ENCODE data around the gene EGFR. TPM values are rescaled to one million over a fixed set of nuclear protein-coding genes. Genes with fewer than 3 reads are reported as not detected.

The EGFR gene
- total and polyA plus RNA-seq, 9 donors = 13.0 to 54.6 (median 41.7) TPM

GRCh38 chr7:55063061-55063460 is 44.2 kb downstream of the EGFR start:
- intact Hi-C loops (cut with DNase I) = no loop called here
- Histone ChIP-seq H3K36me3 (no peaks in the 10 kb centered on the region), H3K27me3 (no peaks in the 10 kb centered on the region), H3K4me1 (ENCODE audit: insufficient read depth) (peaks cover 25% of the 10 kb centered on the region), H3K4me3 (no peak overlapping the region), H3K27ac (no peak overlapping the region), H3K9me3 (no peaks in the 10 kb centered on the region)
- DNase-seq = no peak
- no peak for TF ChIP-seq CTCF (IDR thresholded peaks at IDR 0.05)
- TF ChIP-seq POLR2A (IDR thresholded peaks at IDR 0.05) = no peak
- TF ChIP-seq EP300 (IDR thresholded peaks at IDR 0.05) = no peak
- 47 to 63% (median 55%) methylated on average over 7 of the region's 7 CpGs for WGBS, 3 donors

- H3K9me3 ChIP-seq = no peaks in the 10 kb centered on the region
- no peak for DNase-seq
- H3K27me3 ChIP-seq = no peaks in the 10 kb centered on the region
- TF ChIP-seq CTCF (IDR thresholded peaks at IDR 0.05) (no peak), EP300 (IDR thresholded peaks at IDR 0.05) (no peak), POLR2A (IDR thresholded peaks at IDR 0.05) (no peak)
- no peak overlapping the region for H3K4me3 ChIP-seq
- WGBS, 3 donors = 92 to 93% (median 92%) methylated on average over 5 of the region's 5 CpGs
- H3K4me1 ChIP-seq (ENCODE audit: insufficient read depth) = peaks cover 25% of the 10 kb centered on the region
- H3K27ac ChIP-seq = no peak overlapping the region
- intact Hi-C loops (cut with DNase I) = no loop called here
- no peaks in the 10 kb centered on the region for H3K36me3 ChIP-seq
Measured at GRCh38 chr7:55063633-55064032, 44.8 kb downstream of the EGFR start.

GRCh38 chr7:55065079-55065478 is 46.3 kb downstream of the EGFR start:
- H3K9me3 ChIP-seq = no peaks in the 10 kb centered on the region
- DNase-seq = peak in 4 of 5 donors; percentile 59 to 79 (median 65)
- WGBS, 3 donors = 2 to 13% (median 11%) methylated on average over 4 of the region's 4 CpGs
- peak overlapping the region in 1 of 2 donors; percentile 47 for H3K27ac ChIP-seq
- H3K36me3 ChIP-seq = no peaks in the 10 kb centered on the region
- no peak for TF ChIP-seq EP300 (IDR thresholded peaks at IDR 0.05)
- TF ChIP-seq POLR2A (IDR thresholded peaks at IDR 0.05) = no peak
- no peak for TF ChIP-seq CTCF (IDR thresholded peaks at IDR 0.05)
- intact Hi-C loops (cut with DNase I) = no loop called here
- H3K27me3 ChIP-seq = no peaks in the 10 kb centered on the region
- no peak overlapping the region for H3K4me3 ChIP-seq
- H3K4me1 ChIP-seq (ENCODE audit: insufficient read depth) = peaks cover 28% of the 10 kb centered on the region

GRCh38 chr7:55065511-55066229 is 46.9 kb downstream of the EGFR start:
- Histone ChIP-seq H3K4me1 (ENCODE audit: insufficient read depth) (peaks cover 27% of the 10 kb centered on the region), H3K27me3 (no peaks in the 10 kb centered on the region), H3K36me3 (no peaks in the 10 kb centered on the region), H3K9me3 (no peaks in the 10 kb centered on the region), H3K27ac (peak overlapping the region; percentile 35 to 47), H3K4me3 (no peak overlapping the region)
- 32 to 46% (median 38%) methylated on average over 10 of the region's 10 CpGs for WGBS, 3 donors
- TF ChIP-seq CTCF (IDR thresholded peaks at IDR 0.05) (no peak), POLR2A (IDR thresholded peaks at IDR 0.05) (no peak), EP300 (IDR thresholded peaks at IDR 0.05) (no peak)
- intact Hi-C loops (cut with DNase I) = no loop called here
- DNase-seq = no peak
